DMS53 (cell line): ENCODE data around the gene TUBA3D.
"Not testable (repeated sequence)": the region's sequence is repeated elsewhere in the genome, so short reads cannot be mapped to it uniquely, and the experiment has no call there.

Experiments used
- DNase-seq: peaks from one replicate; lab custom pipeline; 2025; lab: John Stamatoyannopoulos, UW

TUBA3D gene

GRCh38 chr2:131475831-131476230 is at the start of gene TUBA3D:
TUBA3D (plus strand) TSS chr2:131476119; CDS start chr2:131476200, 81 bp downstream.
- no peak for DNase-seq

- no peak for DNase-seq
Observed at GRCh38 chr2:131426727-131427126, 49.2 kb upstream of the TUBA3D start.

GRCh38 chr2:131431336-131431735 is 44.6 kb upstream of the TUBA3D start:
- no peak for DNase-seq

- not testable (repeated sequence) for DNase-seq
Observed at GRCh38 chr2:131440742-131441468, 35.0 kb upstream of the TUBA3D start.

- not testable (repeated sequence) for DNase-seq
Observed at GRCh38 chr2:131444736-131445514, 31.0 kb upstream of the TUBA3D start.

- not testable (repeated sequence) for DNase-seq
Observed at GRCh38 chr2:131445515-131445797, 30.5 kb upstream of the TUBA3D start.

GRCh38 chr2:131445896-131446295 is 30.0 kb upstream of the TUBA3D start:
- no peak for DNase-seq

- not testable (repeated sequence) for DNase-seq
Observed at GRCh38 chr2:131447981-131448380, 27.9 kb upstream of the TUBA3D start.

GRCh38 chr2:131451265-131451949 is 24.5 kb upstream of the TUBA3D start:
- not testable (repeated sequence) for DNase-seq

- DNase-seq = not testable (repeated sequence)
Observed at GRCh38 chr2:131454914-131455313, 21.0 kb upstream of the TUBA3D start.

- not testable (repeated sequence) for DNase-seq
Observed at GRCh38 chr2:131467722-131468121, 8.2 kb upstream of the TUBA3D start.

GRCh38 chr2:131470944-131471343 is 5.0 kb upstream of the TUBA3D start:
- DNase-seq = not testable (repeated sequence)

- not testable (repeated sequence) for DNase-seq
Observed at GRCh38 chr2:131471624-131472023, 4.3 kb upstream of the TUBA3D start.

GRCh38 chr2:131473266-131473665 is 2.7 kb upstream of the TUBA3D start:
- not testable (repeated sequence) for DNase-seq

- DNase-seq = not testable (repeated sequence)
Observed at GRCh38 chr2:131476363-131476762, 444 bp downstream of the TUBA3D start.

GRCh38 chr2:131477227-131477626 is 1.3 kb downstream of the TUBA3D start:
- not testable (repeated sequence) for DNase-seq

- DNase-seq = not testable (repeated sequence)
Observed at GRCh38 chr2:131478074-131478849, 2.3 kb downstream of the TUBA3D start.

- not testable (repeated sequence) for DNase-seq
Observed at GRCh38 chr2:131478850-131479461, 3.0 kb downstream of the TUBA3D start.

- not testable (repeated sequence) for DNase-seq
Observed at GRCh38 chr2:131480351-131480750, 4.4 kb downstream of the TUBA3D start.

GRCh38 chr2:131482506-131483155 is 6.7 kb downstream of the TUBA3D start:
- DNase-seq = not testable (repeated sequence)
